SH-SY5Y (cell line): ENCODE results near the gene DHDDS.

Source experiments
- GATA2 ChIP-seq: IDR thresholded peaks from 2 replicates; pipeline ENCODE4 v1.6.1; 2011; ENCODE audit warnings: mild to moderate bottlenecking, low read depth, low read length
- GATA3 ChIP-seq: IDR thresholded peaks from 2 replicates; pipeline ENCODE4 v1.6.1; 2011; ENCODE audit warnings: low read depth, mild to moderate bottlenecking, low read length, moderate library complexity

- TF ChIP-seq GATA2 = no peak
- no peak for TF ChIP-seq GATA3
Measured at GRCh38 chr1:26399034-26399433, 33.1 kb upstream of the DHDDS start.
